NB4 (cell line): Measurements from ENCODE around the gene NLRC3.

ENCODE experiments used
- CTCF ChIP-seq: IDR thresholded peaks from one replicate; pipeline ENCODE4 v1.5.1; 2012; ENCODE audit warnings: low read depth, low read length
- MYC ChIP-seq: IDR thresholded peaks from 2 replicates; pipeline ENCODE4 v1.6.1; 2011; ENCODE audit warnings: low read depth, low read length
- POLR2A ChIP-seq: IDR thresholded peaks from 2 replicates; pipeline ENCODE4 v1.6.1; 2011; ENCODE audit warnings: mild to moderate bottlenecking; ENCODE audit not compliant: insufficient read length; ENCODE audit errors: extremely low read depth
- TF ChIP-seq, protein P1 (sequence below): IDR thresholded peaks from 2 replicates; pipeline ENCODE4 v1.6.1; 2011; ENCODE audit warnings: low read depth, low read length

DNA sequence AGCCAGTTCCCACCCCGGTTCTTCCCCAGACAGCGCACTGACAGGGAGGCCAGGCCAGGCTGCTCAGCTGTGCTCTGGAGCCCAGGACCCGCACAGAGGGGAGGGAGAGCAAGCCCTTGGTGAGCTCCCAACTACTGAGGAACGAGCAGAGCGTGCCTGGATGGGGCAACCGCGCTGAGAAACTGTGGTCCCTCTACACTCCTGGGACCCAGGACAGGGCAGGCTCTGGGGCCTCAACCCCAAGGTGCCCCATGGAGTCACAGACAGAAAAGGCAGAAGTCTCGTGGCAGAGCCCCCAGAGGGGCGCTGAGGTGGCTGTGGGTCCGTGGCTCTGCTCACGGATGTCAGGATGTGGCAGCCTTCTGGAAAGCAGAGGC is 17.9 kb upstream of the NLRC3 start:
- no peak for TF ChIP-seq CTCF
- no peak for TF ChIP-seq POLR2A
- TF ChIP-seq, protein P1, sequence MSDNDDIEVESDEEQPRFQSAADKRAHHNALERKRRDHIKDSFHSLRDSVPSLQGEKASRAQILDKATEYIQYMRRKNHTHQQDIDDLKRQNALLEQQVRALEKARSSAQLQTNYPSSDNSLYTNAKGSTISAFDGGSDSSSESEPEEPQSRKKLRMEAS, result no peak
- TF ChIP-seq MYC, result no peak
